Karpas-422 (cell line): ENCODE results near the gene RASGRP1. TPM values are rescaled to one million over a fixed set of nuclear protein-coding genes. Genes with fewer than 3 reads are reported as not detected.

Experiments used
- DNase-seq: peaks from one replicate; pipeline ENCODE4 v3.0.0-alpha.2; 2015
- H2AFZ ChIP-seq: fragments of 200-600 bp; sonication (generic); 2 replicates; pipeline ENCODE4 v1.6.1; 2014; ENCODE audit warnings: antibody characterized with exemption, low read length, mixed read lengths
- H3K27ac ChIP-seq: fragments of 200-600 bp; sonication (generic); 2 replicates; pipeline ENCODE4 v1.5.1; 2014; ENCODE audit warnings: mild to moderate bottlenecking, low read length, moderate library complexity
- H3K27me3 ChIP-seq: fragments of 200-600 bp; sonication (generic); 2 replicates; pipeline ENCODE4 v1.6.1; 2014; ENCODE audit warnings: low read length, mixed read lengths
- H3K36me3 ChIP-seq: fragments of 200-600 bp; sonication (generic); 2 replicates; pipeline ENCODE4 v1.6.1; 2014; ENCODE audit warnings: low read length, mixed read lengths; ENCODE audit not compliant: insufficient read depth
- H3K4me1 ChIP-seq: fragments of 200-600 bp; sonication (generic); 2 replicates; pipeline ENCODE4 v1.6.1; 2014; ENCODE audit warnings: mild to moderate bottlenecking, low read length, mixed read lengths
- H3K4me2 ChIP-seq: fragments of 200-600 bp; sonication (generic); 2 replicates; pipeline ENCODE4 v1.6.1; 2014; ENCODE audit warnings: low read length, low read depth, mild to moderate bottlenecking; ENCODE audit not compliant: poor library complexity, severe bottlenecking
- H3K4me3 ChIP-seq: fragments of 200-600 bp; sonication (generic); 2 replicates; pipeline ENCODE4 v1.5.1; 2014; ENCODE audit warnings: mild to moderate bottlenecking, antibody characterized with exemption, low read length, mixed read lengths
- H3K79me2 ChIP-seq: fragments of 200-600 bp; sonication (generic); 2 replicates; pipeline ENCODE4 v1.6.1; 2014; ENCODE audit warnings: mild to moderate bottlenecking, low read length, mixed read lengths
- H3K9ac ChIP-seq: fragments of 200-600 bp; sonication (generic); 2 replicates; pipeline ENCODE4 v1.6.0; 2014; ENCODE audit warnings: low read length
- H3K9me2 ChIP-seq: fragments of 200-600 bp; sonication (generic), shearing (Covaris generic); replicated peaks from 2 replicates; pipeline ENCODE4 v1.6.0; 2014; ENCODE audit warnings: mild to moderate bottlenecking, low read length, moderate library complexity; ENCODE audit not compliant: insufficient read depth
- H3K9me3 ChIP-seq: fragments of 300-700, 200-600 bp; sonication (generic); 2 replicates; pipeline ENCODE4 v1.6.1; 2014; ENCODE audit warnings: low read length, mixed read lengths
- H4K20me1 ChIP-seq: fragments of 200-600 bp; sonication (generic); 2 replicates; pipeline ENCODE4 v1.6.1; 2014; ENCODE audit warnings: mild to moderate bottlenecking, antibody characterized with exemption, low read length, low read depth; ENCODE audit not compliant: insufficient read depth
- total RNA-seq: library from RNA; depleted of rRNA; stranded (reverse); fragments of >200 nt; shearing (Covaris generic); gene quantifications from 2 replicates; pipeline ENCODE4 v1.2.3, GENCODE V29; 2014; ENCODE audit warnings: low replicate concordance

RASGRP1 gene
- total RNA-seq, 1 experiment from 2014 or later: 71.1 TPM

GRCh38 chr15:38562278-38562677 lies 2.3 kb downstream of the RASGRP1 start:
- Histone ChIP-seq H3K4me1 (peaks cover 46% of the 10 kb centered on the region), H3K4me3 (peak overlapping the region; percentile 79), H2AFZ (no peak overlapping the region), H3K9ac (peak overlapping the region; percentile 86), H3K4me2 (peak overlapping the region; percentile 88), H3K9me2 (no peaks in the 10 kb centered on the region), H3K27ac (peak overlapping the region; percentile 81), H3K27me3 (no peaks in the 10 kb centered on the region), H3K79me2 (peaks cover 67% of the 10 kb centered on the region), H4K20me1 (no peaks in the 10 kb centered on the region), H3K36me3 (peaks cover 38% of the 10 kb centered on the region), H3K9me3 (no peaks in the 10 kb centered on the region)
- peak; percentile 57 for DNase-seq

- Histone ChIP-seq H3K4me2 (no peak overlapping the region), H3K9ac (no peak overlapping the region), H3K9me2 (no peaks in the 10 kb centered on the region), H3K4me3 (no peak overlapping the region), H3K79me2 (peaks cover 85% of the 10 kb centered on the region), H3K27ac (no peak overlapping the region), H3K9me3 (no peaks in the 10 kb centered on the region), H4K20me1 (no peaks in the 10 kb centered on the region), H3K4me1 (peaks cover 44% of the 10 kb centered on the region), H3K27me3 (no peaks in the 10 kb centered on the region), H3K36me3 (peaks cover 52% of the 10 kb centered on the region), H2AFZ (no peak overlapping the region)
- DNase-seq: no peak
Observed at GRCh38 chr15:38560456-38560926, 4.1 kb downstream of the RASGRP1 start.

- no peak overlapping the region for H3K4me3 ChIP-seq
Observed at GRCh38 chr15:38559636-38560307, 4.8 kb downstream of the RASGRP1 start.

GRCh38 chr15:38559131-38559530 lies 5.5 kb downstream of the RASGRP1 start:
- H3K9me2 ChIP-seq: no peaks in the 10 kb centered on the region
- H3K36me3 ChIP-seq: peaks cover 62% of the 10 kb centered on the region
- H2AFZ ChIP-seq: no peak overlapping the region
- no peaks in the 10 kb centered on the region for H3K27me3 ChIP-seq
- no peak overlapping the region for H3K4me2 ChIP-seq
- H3K9ac ChIP-seq: no peak overlapping the region
- no peak for DNase-seq
- no peaks in the 10 kb centered on the region for H3K9me3 ChIP-seq
- H4K20me1 ChIP-seq: no peaks in the 10 kb centered on the region
- no peak overlapping the region for H3K27ac ChIP-seq
- H3K79me2 ChIP-seq: peaks cover 99% of the 10 kb centered on the region
- H3K4me1 ChIP-seq: peaks cover 36% of the 10 kb centered on the region
- no peak overlapping the region for H3K4me3 ChIP-seq

More at GRCh38 chr15:38559636-38560307, 4.8 kb downstream of the RASGRP1 start:
- no peaks in the 10 kb centered on the region for H3K27me3 ChIP-seq
- no peaks in the 10 kb centered on the region for H3K9me3 ChIP-seq
- H3K4me2 ChIP-seq: no peak overlapping the region
- no peak overlapping the region for H2AFZ ChIP-seq
- H3K27ac ChIP-seq: no peak overlapping the region
- peaks cover 58% of the 10 kb centered on the region for H3K36me3 ChIP-seq
- H3K9me2 ChIP-seq: no peaks in the 10 kb centered on the region
- no peak for DNase-seq
- H3K9ac ChIP-seq: no peak overlapping the region
- no peaks in the 10 kb centered on the region for H4K20me1 ChIP-seq
- H3K4me1 ChIP-seq: peaks cover 37% of the 10 kb centered on the region
- peaks cover 93% of the 10 kb centered on the region for H3K79me2 ChIP-seq

- H3K4me3 ChIP-seq: no peak overlapping the region
- no peaks in the 10 kb centered on the region for H3K27me3 ChIP-seq
- no peaks in the 10 kb centered on the region for H3K9me3 ChIP-seq
- no peak for DNase-seq
- H3K9ac ChIP-seq: no peak overlapping the region
- H3K79me2 ChIP-seq: peaks cover 100% of the 10 kb centered on the region
- no peak overlapping the region for H3K4me2 ChIP-seq
- no peak overlapping the region for H3K27ac ChIP-seq
- H2AFZ ChIP-seq: no peak overlapping the region
- no peaks in the 10 kb centered on the region for H3K9me2 ChIP-seq
- H3K4me1 ChIP-seq: peaks cover 37% of the 10 kb centered on the region
- H3K36me3 ChIP-seq: peaks cover 67% of the 10 kb centered on the region
- no peaks in the 10 kb centered on the region for H4K20me1 ChIP-seq
Observed at GRCh38 chr15:38558372-38559059, 6.1 kb downstream of the RASGRP1 start.

- H2AFZ ChIP-seq: no peak overlapping the region
- peaks cover 37% of the 10 kb centered on the region for H3K4me1 ChIP-seq
- no peaks in the 10 kb centered on the region for H3K9me3 ChIP-seq
- H4K20me1 ChIP-seq: no peaks in the 10 kb centered on the region
- no peaks in the 10 kb centered on the region for H3K27me3 ChIP-seq
- peaks cover 73% of the 10 kb centered on the region for H3K36me3 ChIP-seq
- no peak overlapping the region for H3K4me3 ChIP-seq
- no peak overlapping the region for H3K4me2 ChIP-seq
- no peak for DNase-seq
- no peak overlapping the region for H3K27ac ChIP-seq
- H3K9ac ChIP-seq: no peak overlapping the region
- peaks cover 100% of the 10 kb centered on the region for H3K79me2 ChIP-seq
- no peaks in the 10 kb centered on the region for H3K9me2 ChIP-seq
Observed at GRCh38 chr15:38557921-38558320, 6.7 kb downstream of the RASGRP1 start.

- H3K27ac ChIP-seq: no peak overlapping the region
- H3K4me1 ChIP-seq: peaks cover 35% of the 10 kb centered on the region
- H3K79me2 ChIP-seq: peaks cover 100% of the 10 kb centered on the region
Observed at GRCh38 chr15:38555686-38556334, 8.8 kb downstream of the RASGRP1 start.

GRCh38 chr15:38554354-38554753 lies 10.3 kb downstream of the RASGRP1 start:
- H3K36me3 ChIP-seq: peaks cover 57% of the 10 kb centered on the region
- H3K4me2 ChIP-seq: no peak overlapping the region
- H3K9me2 ChIP-seq: no peaks in the 10 kb centered on the region
- H3K79me2 ChIP-seq: peaks cover 100% of the 10 kb centered on the region
- DNase-seq: no peak
- no peak overlapping the region for H3K4me3 ChIP-seq
- H3K27me3 ChIP-seq: no peaks in the 10 kb centered on the region
- peaks cover 29% of the 10 kb centered on the region for H3K4me1 ChIP-seq
- H4K20me1 ChIP-seq: no peaks in the 10 kb centered on the region
- H2AFZ ChIP-seq: no peak overlapping the region
- H3K27ac ChIP-seq: no peak overlapping the region
- no peaks in the 10 kb centered on the region for H3K9me3 ChIP-seq
- no peak overlapping the region for H3K9ac ChIP-seq

More at GRCh38 chr15:38555686-38556334, 8.8 kb downstream of the RASGRP1 start:
- no peak overlapping the region for H3K4me3 ChIP-seq
- DNase-seq: no peak
- no peak overlapping the region for H3K9ac ChIP-seq
- no peaks in the 10 kb centered on the region for H4K20me1 ChIP-seq
- H3K4me2 ChIP-seq: no peak overlapping the region
- no peaks in the 10 kb centered on the region for H3K27me3 ChIP-seq
- peaks cover 70% of the 10 kb centered on the region for H3K36me3 ChIP-seq
- H2AFZ ChIP-seq: no peak overlapping the region
- H3K9me3 ChIP-seq: no peaks in the 10 kb centered on the region
- no peaks in the 10 kb centered on the region for H3K9me2 ChIP-seq
